Breast epithelium (tissue), 4 donors: ENCODE data around the gene SCYGR6. TPM values are rescaled to one million over a fixed set of nuclear protein-coding genes. Genes with fewer than 3 reads are reported as not detected.

Source experiments
- DNase-seq, 2 donors: peaks; one replicate each; pipeline ENCODE4 v3.0.0-alpha.2; 2019; ENCODE audit warnings: low spot score in 2 of 2
- H3K27ac ChIP-seq, 2 donors: fragments of 200-600 bp; sonication (generic) in 1 of 2; one replicate each; pipeline ENCODE4 v1.5.1; 2016 to 2019; ENCODE audit warnings: mild to moderate bottlenecking in 1 of 2
- H3K27me3 ChIP-seq, 2 donors: fragments of 200-600 bp; sonication (generic) in 1 of 2; one replicate each; pipeline versions ENCODE4 v1.5.1 to v1.6.0; 2017 to 2019; ENCODE audit warnings: control low read depth in 1 of 2, mild to moderate bottlenecking in 1 of 2
- H3K36me3 ChIP-seq: fragments of 200-600 bp; one replicate; pipeline ENCODE4 v1.5.1; 2019
- H3K4me1 ChIP-seq, 2 donors: fragments of 200-600 bp; sonication (generic); one replicate each; pipeline ENCODE4 v1.5.1; 2016 to 2019; ENCODE audit warnings: control low read depth in 1 of 2
- H3K4me3 ChIP-seq, 3 donors: fragments of 200-600 bp; sonication (generic); 1 replicate in 2 of 3; 2 replicates in 1 of 3; pipeline ENCODE4 v1.5.1; 2016 to 2019; ENCODE audit warnings: mild to moderate bottlenecking in 3 of 3, moderate library complexity in 2 of 3
- H3K9me3 ChIP-seq, 2 donors: fragments of 200-600 bp; sonication (generic) in 1 of 2; one replicate each; pipeline ENCODE4 v1.5.1; 2016 to 2019; ENCODE audit warnings: control low read depth in 1 of 2
- POLR2A ChIP-seq: fragments of 450-650 bp; IDR thresholded peaks from one replicate; pipeline ENCODE4 v1.6.1; 2016; ENCODE audit warnings: antibody characterized with exemption, mild to moderate bottlenecking, moderate library complexity
- POLR2AphosphoS5 ChIP-seq, 3 donors: sonication (generic); formaldehyde crosslinking; IDR thresholded peaks; one replicate each; pipeline ENCODE4 v1.6.1; 2017; ENCODE audit warnings: antibody characterized with exemption in 3 of 3
- intact Hi-C: fragments of 100-400 bp; cut with DNase I; formaldehyde crosslinking; loops from one replicate; pipeline ENCODE4 v1.15.1; 2023; ENCODE audit warnings: low total_unique reads
- total RNA-seq, 3 donors: library from RNA; depleted of rRNA; stranded (reverse); fragments of >200 nt; gene quantifications; one replicate each; pipeline ENCODE4 v1.1.0, GENCODE V29; 2016
- TF ChIP-seq, protein P1 (sequence below), 3 donors: fragments of 450-650 bp; IDR thresholded peaks; one replicate each; pipeline ENCODE4 v1.5.1; 2016 to 2017; ENCODE audit warnings: antibody characterized with exemption in 3 of 3, mild to moderate bottlenecking in 3 of 3, moderate library complexity in 3 of 3

The SCYGR6 gene, protein sequence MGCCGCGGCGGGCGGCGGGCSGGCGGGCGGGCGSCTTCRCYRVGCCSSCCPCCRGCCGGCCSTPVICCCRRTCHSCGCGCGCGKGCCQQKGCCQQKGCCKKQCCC
- not detected for total RNA-seq

DNA sequence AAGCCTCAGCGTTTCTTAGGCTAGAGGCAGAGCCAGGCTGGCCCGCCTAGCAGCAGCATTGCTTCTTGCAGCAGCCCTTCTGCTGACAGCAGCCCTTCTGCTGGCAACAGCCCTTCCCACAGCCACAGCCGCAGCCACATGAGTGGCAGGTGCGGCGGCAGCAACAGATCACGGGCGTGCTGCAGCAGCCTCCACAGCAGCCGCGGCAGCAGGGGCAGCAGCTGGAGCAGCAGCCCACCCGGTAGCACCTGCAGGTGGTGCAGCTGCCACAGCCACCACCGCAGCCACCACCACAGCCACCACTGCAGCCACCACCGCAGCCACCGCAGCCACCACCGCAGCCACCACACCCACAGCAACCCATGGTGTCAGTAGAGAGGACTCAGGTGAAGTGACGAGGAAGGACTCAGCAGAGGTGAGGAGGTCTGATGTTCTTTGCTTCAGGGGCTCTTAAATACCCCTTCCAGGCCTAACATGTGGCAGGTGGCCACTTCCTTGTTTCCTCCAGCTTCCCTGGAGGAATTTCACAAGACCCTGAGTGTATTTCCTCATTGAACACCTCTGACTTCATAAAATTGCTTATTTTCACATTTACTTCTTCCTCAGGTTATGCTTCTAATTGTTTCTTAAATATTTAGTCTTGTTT is at the start of gene SCYGR6:
Gene SCYGR6, minus strand, starts transcription at position 364 of the 646 bp plus-strand sequence. Its CDS starts 0 bp downstream, at position 364.
- no peak for DNase-seq
- H3K36me3 ChIP-seq = no peaks in the 10 kb centered on the region
- no peak within 1 kb of the TSS for H3K27ac ChIP-seq
- intact Hi-C loops = no loop called here
- no peaks in the 10 kb centered on the region for H3K27me3 ChIP-seq
- TF ChIP-seq, protein P1, sequence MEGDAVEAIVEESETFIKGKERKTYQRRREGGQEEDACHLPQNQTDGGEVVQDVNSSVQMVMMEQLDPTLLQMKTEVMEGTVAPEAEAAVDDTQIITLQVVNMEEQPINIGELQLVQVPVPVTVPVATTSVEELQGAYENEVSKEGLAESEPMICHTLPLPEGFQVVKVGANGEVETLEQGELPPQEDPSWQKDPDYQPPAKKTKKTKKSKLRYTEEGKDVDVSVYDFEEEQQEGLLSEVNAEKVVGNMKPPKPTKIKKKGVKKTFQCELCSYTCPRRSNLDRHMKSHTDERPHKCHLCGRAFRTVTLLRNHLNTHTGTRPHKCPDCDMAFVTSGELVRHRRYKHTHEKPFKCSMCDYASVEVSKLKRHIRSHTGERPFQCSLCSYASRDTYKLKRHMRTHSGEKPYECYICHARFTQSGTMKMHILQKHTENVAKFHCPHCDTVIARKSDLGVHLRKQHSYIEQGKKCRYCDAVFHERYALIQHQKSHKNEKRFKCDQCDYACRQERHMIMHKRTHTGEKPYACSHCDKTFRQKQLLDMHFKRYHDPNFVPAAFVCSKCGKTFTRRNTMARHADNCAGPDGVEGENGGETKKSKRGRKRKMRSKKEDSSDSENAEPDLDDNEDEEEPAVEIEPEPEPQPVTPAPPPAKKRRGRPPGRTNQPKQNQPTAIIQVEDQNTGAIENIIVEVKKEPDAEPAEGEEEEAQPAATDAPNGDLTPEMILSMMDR (IDR thresholded peaks at IDR 0.05) = no peak
- TF ChIP-seq POLR2A = no peak
- TF ChIP-seq POLR2AphosphoS5 (IDR thresholded peaks at IDR 0.05) = no peak
- H3K4me3 ChIP-seq = no peak within 1 kb of the TSS
- no peaks in the 10 kb centered on the region for H3K9me3 ChIP-seq
- no peaks in the 10 kb centered on the region for H3K4me1 ChIP-seq

DNA sequence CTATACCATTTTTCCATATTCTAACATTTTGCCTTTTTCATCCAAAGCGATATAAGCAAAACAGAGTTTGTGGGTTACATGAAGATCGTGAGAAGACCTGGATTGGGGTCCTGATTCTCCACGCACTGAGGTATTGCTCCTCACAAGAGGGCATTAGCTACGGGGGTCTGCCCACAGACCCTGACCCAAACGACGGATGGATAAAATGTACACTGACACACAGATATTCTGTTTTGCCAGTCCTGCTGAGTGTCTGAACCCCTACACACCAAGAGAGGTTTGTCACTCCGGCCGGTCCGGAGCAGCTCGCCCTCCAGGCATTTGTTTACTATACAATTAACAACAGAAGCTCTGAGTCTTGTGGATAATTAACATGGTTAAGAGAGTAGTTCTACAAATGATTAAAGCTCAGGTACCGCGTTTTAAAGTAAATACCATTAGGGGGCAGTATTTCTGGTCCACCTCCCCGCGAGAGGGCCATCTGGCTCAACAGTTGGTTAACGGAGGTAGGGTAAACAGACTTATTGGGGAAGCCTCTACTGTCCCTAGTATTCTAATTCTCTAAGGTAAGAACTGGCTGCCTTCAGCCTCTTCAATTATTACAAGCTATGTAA is 49.6 kb upstream of the SCYGR6 start:
- no peaks in the 10 kb centered on the region for H3K9me3 ChIP-seq
- no peaks in the 10 kb centered on the region for H3K4me1 ChIP-seq
- no peaks in the 10 kb centered on the region for H3K36me3 ChIP-seq
- no peaks in the 10 kb centered on the region for H3K27me3 ChIP-seq
- no peak overlapping the region for H3K27ac ChIP-seq
- DNase-seq = no peak
- no peak overlapping the region for H3K4me3 ChIP-seq
- intact Hi-C loops = no loop called here
- TF ChIP-seq POLR2A = no peak
- TF ChIP-seq, protein P1 (IDR thresholded peaks at IDR 0.05) = no peak
- TF ChIP-seq POLR2AphosphoS5 (IDR thresholded peaks at IDR 0.05) = no peak

DNA sequence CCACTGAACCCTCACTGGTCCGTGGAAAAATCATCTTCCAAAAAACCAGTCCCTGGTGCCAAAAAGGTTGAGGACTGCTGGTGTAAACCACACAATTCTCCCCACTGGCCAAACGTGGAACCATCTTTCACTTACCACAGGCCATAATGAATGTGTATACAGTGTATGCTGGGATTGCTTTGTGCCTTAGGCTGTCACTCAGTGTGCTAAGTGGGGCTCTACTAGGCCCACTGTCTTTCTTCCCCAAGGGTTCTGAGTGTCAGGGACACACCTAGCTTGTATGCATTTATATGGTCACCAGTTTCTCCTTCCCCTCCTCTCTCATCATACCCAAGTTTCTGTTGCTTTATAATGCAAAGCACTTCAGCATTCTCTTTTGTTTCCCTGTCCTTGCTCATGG is 48.4 kb upstream of the SCYGR6 start:
- H3K27me3 ChIP-seq = no peaks in the 10 kb centered on the region
- no peaks in the 10 kb centered on the region for H3K36me3 ChIP-seq
- DNase-seq = no peak
- no peak overlapping the region for H3K27ac ChIP-seq
- no peak for TF ChIP-seq POLR2AphosphoS5 (IDR thresholded peaks at IDR 0.05)
- TF ChIP-seq, protein P1 (IDR thresholded peaks at IDR 0.05) = no peak
- TF ChIP-seq POLR2A = no peak
- H3K9me3 ChIP-seq = no peaks in the 10 kb centered on the region
- intact Hi-C loops = no loop called here
- H3K4me1 ChIP-seq = no peaks in the 10 kb centered on the region
- no peak overlapping the region for H3K4me3 ChIP-seq

DNA sequence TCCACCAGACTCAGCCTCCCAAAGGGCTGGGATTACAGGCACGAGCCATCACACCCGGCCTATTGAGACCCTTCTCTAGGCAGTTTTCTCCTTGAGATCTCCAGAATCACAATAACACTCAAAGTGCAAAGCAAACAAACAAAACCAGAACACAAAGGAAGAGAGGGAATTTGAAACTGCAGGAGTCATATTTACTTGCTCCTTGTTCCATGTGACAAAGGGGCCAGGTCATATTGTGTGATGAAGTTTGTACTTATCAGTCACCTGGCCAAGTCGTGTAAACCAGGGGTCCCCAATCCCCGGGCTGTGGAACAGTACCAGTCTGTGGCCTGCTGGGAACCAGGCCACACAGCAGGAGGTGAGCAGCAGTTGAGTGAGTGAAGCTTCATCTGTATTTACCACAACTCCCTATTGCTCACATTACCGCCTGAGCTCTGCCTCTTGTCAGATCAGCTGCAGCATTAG is 47.7 kb upstream of the SCYGR6 start:
- H3K36me3 ChIP-seq = no peaks in the 10 kb centered on the region
- TF ChIP-seq, protein P1 (IDR thresholded peaks at IDR 0.05) = no peak
- TF ChIP-seq POLR2A (no peak), POLR2AphosphoS5 (IDR thresholded peaks at IDR 0.05) (no peak)
- no peaks in the 10 kb centered on the region for H3K4me1 ChIP-seq
- DNase-seq = no peak
- no peak overlapping the region for H3K27ac ChIP-seq
- no peaks in the 10 kb centered on the region for H3K27me3 ChIP-seq
- H3K9me3 ChIP-seq = no peaks in the 10 kb centered on the region
- no peak overlapping the region for H3K4me3 ChIP-seq
- intact Hi-C loops = no loop called here

DNA sequence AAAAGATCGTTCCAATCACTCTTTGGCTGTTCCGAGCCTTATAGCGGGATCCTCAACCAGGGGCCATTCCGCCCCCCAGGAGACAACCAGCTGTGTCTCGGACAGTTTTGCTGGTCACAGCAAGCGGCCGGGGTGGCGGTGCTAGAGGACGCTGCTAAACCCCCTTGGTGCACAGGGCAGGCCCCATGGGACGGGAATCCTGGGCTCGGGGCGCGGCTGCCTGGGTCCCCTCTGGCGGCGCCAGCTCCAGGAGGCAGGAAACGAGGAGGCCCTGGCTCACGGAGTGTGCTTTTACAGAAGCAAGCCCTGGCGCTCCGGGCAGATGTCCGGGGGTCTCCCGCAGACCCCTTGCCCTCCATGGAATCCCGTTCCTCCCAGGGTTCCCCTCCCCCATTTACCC is 43.3 kb upstream of the SCYGR6 start:
- no peaks in the 10 kb centered on the region for H3K4me1 ChIP-seq
- intact Hi-C loops = loop anchor here (10.0 kb wide), 1 partner anchor 363 kb away; no protein-coding TSS in a partner anchor
- H3K36me3 ChIP-seq = no peaks in the 10 kb centered on the region
- TF ChIP-seq, protein P1 (IDR thresholded peaks at IDR 0.05) = no peak
- TF ChIP-seq POLR2AphosphoS5 (IDR thresholded peaks at IDR 0.05) (no peak), POLR2A (no peak)
- no peaks in the 10 kb centered on the region for H3K9me3 ChIP-seq
- no peak for DNase-seq
- H3K27me3 ChIP-seq = no peaks in the 10 kb centered on the region
- H3K4me3 ChIP-seq = no peak overlapping the region
- H3K27ac ChIP-seq = no peak overlapping the region
